ENCODE data around the gene FCRL3. TPM values are rescaled to one million over a fixed set of nuclear protein-coding genes. Genes with fewer than 3 reads are reported as not detected.

FCRL3 gene
- total and polyA plus RNA-seq, 2 of the 8 experiments (the other 6 are each of a cell fraction or from before 2014, with no cell fraction given), result not detected

DNA sequence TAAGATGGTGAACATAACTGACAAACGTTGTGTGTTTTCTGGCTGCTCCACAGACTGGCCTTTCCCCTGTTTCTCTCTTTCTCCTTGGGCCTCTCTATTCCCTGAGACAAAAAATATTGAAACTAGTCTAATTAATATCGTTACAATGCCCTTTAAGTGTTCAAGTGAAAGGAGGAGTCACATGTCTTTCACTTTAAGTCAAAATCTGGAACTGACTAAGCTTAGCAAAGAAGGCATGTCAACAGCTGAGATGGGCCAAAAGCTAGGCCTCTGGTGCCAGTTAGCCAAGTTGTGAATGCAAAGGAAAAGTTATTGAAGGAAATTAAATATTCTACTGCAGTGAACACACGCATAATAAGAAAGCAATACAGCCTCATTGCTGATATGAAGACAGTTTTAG lies 32.2 kb upstream of the FCRL3 start:
- H3K27ac ChIP-seq (ENCODE audit: low read depth, low read length), result no peak overlapping the region
- H2BK5ac ChIP-seq (ENCODE audit: low read depth, low read length), result no peak overlapping the region
- H2BK120ac ChIP-seq (replicated peaks; ENCODE audit: low read depth, low read length), result no peak overlapping the region
- H4K20me1 ChIP-seq (replicated peaks in 1 of 2; ENCODE audit: control insufficient read depth in 1 of 2, insufficient read depth in 2 of 2, low read length in 2 of 2), result no peaks in the 10 kb centered on the region
- no peaks in the 10 kb centered on the region for H3K4me1 ChIP-seq (replicated peaks in 1 of 4; ENCODE audit: control insufficient read depth in 3 of 4, insufficient read depth in 4 of 4, low read length in 3 of 4)
- CTCF ChIA-PET (ENCODE audit: partially characterized antibody), result no interaction called here
- no peak overlapping the region for H2BK12ac ChIP-seq (ENCODE audit: low read depth, low read length)
- no peak overlapping the region for H2BK15ac ChIP-seq (ENCODE audit: low read length)
- WGBS, 2 experiments (ENCODE audit: extremely low coverage in 1 of 2, insufficient coverage in 1 of 2, insufficient read length in 1 of 2, insufficient replicate concordance in 2 of 2, low coverage in 1 of 2, low lambda C conversion rate in 2 of 2, missing lambda C conversion rate in 1 of 2), result 82% methylated on average over 3 of the region's 3 CpGs; no CpG with 5 or more reads in 1 of the 2 experiments
- no peak overlapping the region for H3K4me2 ChIP-seq (ENCODE audit: insufficient read depth in 1 of 2, low read depth in 2 of 2, low read length in 2 of 2)
- POLR2A ChIA-PET (ENCODE audit: partially characterized antibody), result no interaction called here
- H3K79me1 ChIP-seq (ENCODE audit: low read depth, low read length), result no peaks in the 10 kb centered on the region
- H3K4ac ChIP-seq (replicated peaks; ENCODE audit: insufficient read length, low read depth, low read length), result no peak overlapping the region
- no peak overlapping the region for H3K18ac ChIP-seq (ENCODE audit: extremely low read depth, low read length)
- H2BK20ac ChIP-seq (ENCODE audit: low read length), result no peak overlapping the region
- no peak overlapping the region for H4K8ac ChIP-seq (ENCODE audit: extremely low read depth, insufficient read depth, low read length)
- no peak overlapping the region for H3K56ac ChIP-seq (replicated peaks; ENCODE audit: insufficient read length, low read depth, low read length)
- no peaks in the 10 kb centered on the region for H3K9me3 ChIP-seq (ENCODE audit: insufficient read depth in 2 of 2, low read depth in 1 of 2, low read length in 1 of 2)
- H3K36me3 ChIP-seq (ENCODE audit: control insufficient read depth in 2 of 4, insufficient read depth in 4 of 4, low read length in 3 of 4), result no peaks in the 10 kb centered on the region
- H3K23me2 ChIP-seq (ENCODE audit: low read depth, low read length), result no peaks in the 10 kb centered on the region
- H3K4me3 ChIP-seq (ENCODE audit: extremely low read depth in 1 of 4, insufficient read depth in 2 of 4, low read depth in 3 of 4, low read length in 4 of 4), result no peak overlapping the region
- H3K14ac ChIP-seq (ENCODE audit: insufficient read length), result no peak overlapping the region
- H3K79me2 ChIP-seq (ENCODE audit: control insufficient read depth in 1 of 2, insufficient read depth in 2 of 2, low read length in 2 of 2), result no peaks in the 10 kb centered on the region
- no peak overlapping the region for H2AFZ ChIP-seq (ENCODE audit: low read length)
- H3K27me3 ChIP-seq (replicated peaks in 1 of 4; ENCODE audit: control insufficient read depth in 3 of 4, extremely low read depth in 1 of 4, insufficient read depth in 3 of 4, low read length in 3 of 4), result no peaks in the 10 kb centered on the region
- no peak overlapping the region for H4K5ac ChIP-seq (ENCODE audit: insufficient read length, low read depth, low read length)
- DNase-seq (ENCODE audit: low read depth in 1 of 2, low spot score in 2 of 2), result no peak
- no peak overlapping the region for H3K9ac ChIP-seq (replicated peaks in 1 of 4; ENCODE audit: extremely low read depth in 1 of 4, low read depth in 3 of 4, low read length in 3 of 4)
- TF ChIP-seq KDM4A (IDR thresholded peaks at IDR 0.05; ENCODE audit: low read depth, low read length, severe bottlenecking), result no peak
- no peak for TF ChIP-seq SP4 (IDR thresholded peaks at IDR 0.05; ENCODE audit: low read length)
- TF ChIP-seq YY1 (IDR thresholded peaks at IDR 0.05; ENCODE audit: low read depth, low read length), result no peak
- no peak for TF ChIP-seq PHF8 (conservative IDR thresholded peaks at IDR 0.05; ENCODE audit: low read depth, low read length)
- TF ChIP-seq HDAC2 (IDR thresholded peaks at IDR 0.05; ENCODE audit: borderline replicate concordance in 1 of 2, low read depth in 2 of 2, low read length in 2 of 2), result no peak
- TF ChIP-seq RFX5 (IDR thresholded peaks at IDR 0.05; ENCODE audit: borderline replicate concordance, low read depth, low read length), result no peak
- H2AK5ac ChIP-seq (ENCODE audit: low read depth, low read length), result no peak overlapping the region
- no peak for FAIRE-seq
- no peak overlapping the region for H4K91ac ChIP-seq (replicated peaks; ENCODE audit: insufficient read length, low read length)
- no peak overlapping the region for H3K23ac ChIP-seq (ENCODE audit: insufficient read length)
